Naive thymus-derived CD8-positive, alpha-beta T cell (primary cell): Measurements from ENCODE around the gene EXOSC2. TPM values are rescaled to one million over a fixed set of nuclear protein-coding genes. Genes with fewer than 3 reads are reported as not detected.

ENCODE experiments used
- ATAC-seq, 2 donors: fragments of 150-1000 bp; cut with Tn5 transposase in 1 of 2; sonication (Bioruptor Pico), chemical (Tn5 transposase) in 1 of 2; 1 replicate in 1 of 2; 2 replicates in 1 of 2; pipeline ENCODE4 v1.10.0; 2021; ENCODE audit warnings: mild to moderate bottlenecking in 2 of 2, moderate library complexity in 2 of 2
- POLR2A ChIA-PET: fragments of 350-600 bp; sonication (Branson Sonifier 250); formaldehyde crosslinking; loops from one replicate; lab custom pipeline; 2021; ENCODE audit warnings: antibody characterized with exemption; lab: Charles Lee
- DNase-seq, 10 donors: peaks; one replicate each; pipeline versions ENCODE4 v3.0.0 to v3.0.0-alpha.2; 2020 to 2022
- H3K27ac Mint-ChIP-seq, 10 donors: one replicate each; pipeline ENCODE4 v1.8.0; 2020 to 2022; ENCODE audit warnings: mild to moderate bottlenecking in 10 of 10, mixed read lengths in 10 of 10, moderate library complexity in 4 of 10, inconsistent platforms in 1 of 10
- H3K27me3 Mint-ChIP-seq, 5 donors: one replicate each; pipeline ENCODE4 v1.8.0; 2021 to 2022; ENCODE audit warnings: mixed read lengths in 5 of 5
- H3K36me3 Mint-ChIP-seq, 3 donors: one replicate each; pipeline ENCODE4 v1.8.0; 2020 to 2022; ENCODE audit warnings: mixed read lengths in 3 of 3, mild to moderate bottlenecking in 2 of 3, inconsistent platforms in 1 of 3
- H3K4me1 Mint-ChIP-seq, 4 donors: one replicate each; pipeline ENCODE4 v1.8.0; 2021 to 2022; ENCODE audit warnings: mixed read lengths in 4 of 4
- H3K4me3 Mint-ChIP-seq, 10 donors: one replicate each; pipeline ENCODE4 v1.8.0; 2020 to 2022; ENCODE audit warnings: mild to moderate bottlenecking in 10 of 10, mixed read lengths in 10 of 10, moderate library complexity in 6 of 10, inconsistent platforms in 1 of 10
- H3K9me3 Mint-ChIP-seq, 9 donors: one replicate each; pipeline ENCODE4 v1.8.0; 2020 to 2022; ENCODE audit warnings: mixed read lengths in 9 of 9, mild to moderate bottlenecking in 3 of 9, inconsistent platforms in 1 of 9, moderate library complexity in 1 of 9
- polyA plus RNA-seq, 3 donors: library from polyadenylated mRNA; unstranded; fragments of 300-500 nt; fragmentation: Illumina TruSeq; gene quantifications; one replicate each; pipeline ENCODE4 v1.2.3, GENCODE V29; 2021
- total RNA-seq, 8 experiments: library from RNA in 2 of 8; stranded (reverse) in 2 of 8; gene quantifications; one replicate each; pipeline ENCODE4 v1.2.3 and lab custom pipeline; 2021 to 2026

Gene EXOSC2
- total and polyA plus RNA-seq, 5 experiments from 2014 or later, result 18.7 to 71.3 (median 31.1) TPM

- POLR2A ChIA-PET, result no interaction called here
- Mint-ChIP-seq H3K36me3 (peaks cover 0 to 9% (median 3%) of the 10 kb centered on the region in 3 donors), H3K27me3 (no peaks in the 10 kb centered on the region), H3K27ac (peak overlapping the region in 3 of 10 donors; percentile 2 to 73 (median 73)), H3K4me1 (peaks cover 14 to 32% (median 24%) of the 10 kb centered on the region in 4 donors), H3K4me3 (no peak overlapping the region), H3K9me3 (peaks cover 0 to 2% (median 0%) of the 10 kb centered on the region in 9 donors)
- no peak for DNase-seq
- no peak for ATAC-seq
Observed at GRCh38 chr9:130729145-130729544, 35.6 kb downstream of the EXOSC2 start.

- H3K36me3 Mint-ChIP-seq, result peaks cover 0 to 12% (median 4%) of the 10 kb centered on the region in 3 donors
- H3K4me1 Mint-ChIP-seq, result peaks cover 14 to 37% (median 26%) of the 10 kb centered on the region in 4 donors
- peaks cover 0 to 2% (median 0%) of the 10 kb centered on the region in 9 donors for H3K9me3 Mint-ChIP-seq
- no peak overlapping the region for H3K4me3 Mint-ChIP-seq
- peak overlapping the region in 4 of 10 donors; percentile 0 to 74 (median 10) for H3K27ac Mint-ChIP-seq
- no peaks in the 10 kb centered on the region for H3K27me3 Mint-ChIP-seq
- ATAC-seq (no peak), DNase-seq (no peak)
- POLR2A ChIA-PET, result interaction anchor here (1.1 kb wide), 1 partner anchor 30 kb away, joined by 5 read pairs; no protein-coding TSS in a partner anchor
Observed at GRCh38 chr9:130731355-130731754, 37.8 kb downstream of the EXOSC2 start.

- H3K9me3 Mint-ChIP-seq, result peaks cover 0 to 2% (median 0%) of the 10 kb centered on the region in 9 donors
- H3K27me3 Mint-ChIP-seq, result no peaks in the 10 kb centered on the region
- peaks cover 14 to 37% (median 26%) of the 10 kb centered on the region in 4 donors for H3K4me1 Mint-ChIP-seq
- peak overlapping the region in 3 of 10 donors; percentile 12 to 82 (median 71) for H3K27ac Mint-ChIP-seq
- peaks cover 0 to 12% (median 4%) of the 10 kb centered on the region in 3 donors for H3K36me3 Mint-ChIP-seq
- H3K4me3 Mint-ChIP-seq, result no peak overlapping the region
- POLR2A ChIA-PET, result interaction anchor here (1.1 kb wide), 1 partner anchor 30 kb away, joined by 5 read pairs; no protein-coding TSS in a partner anchor
- DNase-seq (no peak), ATAC-seq (no peak)
Observed at GRCh38 chr9:130732136-130732535, 38.6 kb downstream of the EXOSC2 start.

- POLR2A ChIA-PET, result no interaction called here
- peaks cover 0 to 12% (median 4%) of the 10 kb centered on the region in 3 donors for H3K36me3 Mint-ChIP-seq
- ATAC-seq (no peak), DNase-seq (no peak)
- H3K4me1 Mint-ChIP-seq, result peaks cover 14 to 37% (median 26%) of the 10 kb centered on the region in 4 donors
- no peak overlapping the region for H3K4me3 Mint-ChIP-seq
- H3K27ac Mint-ChIP-seq, result peak overlapping the region in 3 of 10 donors; percentile 7 to 83 (median 48)
- H3K9me3 Mint-ChIP-seq, result peaks cover 0 to 2% (median 0%) of the 10 kb centered on the region in 9 donors
- no peaks in the 10 kb centered on the region for H3K27me3 Mint-ChIP-seq
Observed at GRCh38 chr9:130732793-130733221, 39.2 kb downstream of the EXOSC2 start.

GRCh38 chr9:130735566-130735965 is 42.0 kb downstream of the EXOSC2 start:
- no peak for DNase-seq
- H3K36me3 Mint-ChIP-seq, result peaks cover 0 to 17% (median 6%) of the 10 kb centered on the region in 3 donors
- no peak for ATAC-seq
- H3K4me1 Mint-ChIP-seq, result peaks cover 10 to 32% (median 20%) of the 10 kb centered on the region in 4 donors
- no peaks in the 10 kb centered on the region for H3K27me3 Mint-ChIP-seq
- H3K9me3 Mint-ChIP-seq, result no peaks in the 10 kb centered on the region
- no peak overlapping the region for H3K27ac Mint-ChIP-seq
- POLR2A ChIA-PET, result no interaction called here
- no peak overlapping the region for H3K4me3 Mint-ChIP-seq

GRCh38 chr9:130736834-130737233 is 43.3 kb downstream of the EXOSC2 start:
- peaks cover 5 to 31% (median 19%) of the 10 kb centered on the region in 4 donors for H3K4me1 Mint-ChIP-seq
- no peaks in the 10 kb centered on the region for H3K27me3 Mint-ChIP-seq
- POLR2A ChIA-PET, result no interaction called here
- H3K4me3 Mint-ChIP-seq, result no peak overlapping the region
- DNase-seq (no peak), ATAC-seq (no peak)
- peaks cover 0 to 14% (median 8%) of the 10 kb centered on the region in 3 donors for H3K36me3 Mint-ChIP-seq
- H3K27ac Mint-ChIP-seq, result no peak overlapping the region
- H3K9me3 Mint-ChIP-seq, result peaks cover 0 to 2% (median 0%) of the 10 kb centered on the region in 9 donors

GRCh38 chr9:130738281-130738680 is 44.7 kb downstream of the EXOSC2 start:
- no peak for DNase-seq
- H3K4me3 Mint-ChIP-seq, result no peak overlapping the region
- POLR2A ChIA-PET, result interaction anchor here (0.7 kb wide), 1 partner anchor 1503 kb away, joined by 4 read pairs; no protein-coding TSS in a partner anchor
- no peak overlapping the region for H3K27ac Mint-ChIP-seq
- ATAC-seq, result no peak
- H3K4me1 Mint-ChIP-seq, result peaks cover 3 to 25% (median 13%) of the 10 kb centered on the region in 4 donors
- H3K36me3 Mint-ChIP-seq, result peaks cover 0 to 13% (median 8%) of the 10 kb centered on the region in 3 donors
- H3K9me3 Mint-ChIP-seq, result peaks cover 0 to 2% (median 0%) of the 10 kb centered on the region in 9 donors
- H3K27me3 Mint-ChIP-seq, result no peaks in the 10 kb centered on the region

GRCh38 chr9:130739081-130739480 is 45.5 kb downstream of the EXOSC2 start:
- Mint-ChIP-seq H3K4me1 (peaks cover 5 to 33% (median 13%) of the 10 kb centered on the region in 4 donors), H3K27ac (no peak overlapping the region), H3K27me3 (no peaks in the 10 kb centered on the region), H3K9me3 (peaks cover 0 to 2% (median 0%) of the 10 kb centered on the region in 9 donors), H3K4me3 (no peak overlapping the region), H3K36me3 (peaks cover 0 to 10% (median 8%) of the 10 kb centered on the region in 3 donors)
- DNase-seq (no peak), ATAC-seq (no peak)
- POLR2A ChIA-PET, result no interaction called here

GRCh38 chr9:130740218-130741023 is 46.8 kb downstream of the EXOSC2 start:
- Mint-ChIP-seq H3K9me3 (peaks cover 0 to 2% (median 0%) of the 10 kb centered on the region in 9 donors), H3K27ac (no peak overlapping the region), H3K27me3 (no peaks in the 10 kb centered on the region), H3K4me1 (peaks cover 11 to 39% (median 15%) of the 10 kb centered on the region in 4 donors), H3K36me3 (peaks cover 0 to 8% (median 7%) of the 10 kb centered on the region in 3 donors), H3K4me3 (no peak overlapping the region)
- no peak for DNase-seq
- POLR2A ChIA-PET, result no interaction called here
- no peak for ATAC-seq

- H3K27ac Mint-ChIP-seq, result no peak overlapping the region
- peaks cover 0 to 2% (median 0%) of the 10 kb centered on the region in 9 donors for H3K9me3 Mint-ChIP-seq
- no peak for ATAC-seq
- no peak for DNase-seq
- H3K4me3 Mint-ChIP-seq, result no peak overlapping the region
- peaks cover 0 to 7% (median 7%) of the 10 kb centered on the region in 3 donors for H3K36me3 Mint-ChIP-seq
- no peaks in the 10 kb centered on the region for H3K27me3 Mint-ChIP-seq
- POLR2A ChIA-PET, result no interaction called here
- H3K4me1 Mint-ChIP-seq, result peaks cover 8 to 37% (median 16%) of the 10 kb centered on the region in 4 donors
Observed at GRCh38 chr9:130741024-130741305, 47.4 kb downstream of the EXOSC2 start.

- Mint-ChIP-seq H3K9me3 (peaks cover 0 to 3% (median 0%) of the 10 kb centered on the region in 9 donors), H3K27me3 (no peaks in the 10 kb centered on the region), H3K36me3 (peaks cover 0 to 7% (median 7%) of the 10 kb centered on the region in 3 donors), H3K27ac (peak overlapping the region in 2 of 10 donors; percentile 26 to 63), H3K4me1 (peaks cover 10 to 37% (median 17%) of the 10 kb centered on the region in 4 donors), H3K4me3 (no peak overlapping the region)
- DNase-seq (no peak), ATAC-seq (peak in 1 of 2 donors; percentile 14)
- POLR2A ChIA-PET, result no interaction called here
Observed at GRCh38 chr9:130741831-130742449, 48.4 kb downstream of the EXOSC2 start.

GRCh38 chr9:130743656-130744055 is 50.1 kb downstream of the EXOSC2 start:
- H3K27me3 Mint-ChIP-seq, result no peaks in the 10 kb centered on the region
- peaks cover 0 to 10% (median 7%) of the 10 kb centered on the region in 3 donors for H3K36me3 Mint-ChIP-seq
- peak overlapping the region in 1 of 10 donors; percentile 12 for H3K27ac Mint-ChIP-seq
- peaks cover 0 to 3% (median 0%) of the 10 kb centered on the region in 9 donors for H3K9me3 Mint-ChIP-seq
- H3K4me3 Mint-ChIP-seq, result no peak overlapping the region
- H3K4me1 Mint-ChIP-seq, result peaks cover 11 to 37% (median 17%) of the 10 kb centered on the region in 4 donors
- ATAC-seq (no peak), DNase-seq (no peak)
- POLR2A ChIA-PET, result no interaction called here
